Posterior cingulate gyrus (tissue), 11 donors: ENCODE results near the gene SCN2A.

Experiments
- DNase-seq, 10 donors: peaks; one replicate each; pipeline versions ENCODE4 v3.0.0 to v3.0.0-alpha.2; 2020 to 2021; ENCODE audit warnings: mixed read lengths in 3 of 10
- intact Hi-C: fragments of 100-400 bp; cut with DNase I; formaldehyde crosslinking; loops from one replicate; pipeline ENCODE4 v1.15.1; 2023

Gene SCN2A

DNA sequence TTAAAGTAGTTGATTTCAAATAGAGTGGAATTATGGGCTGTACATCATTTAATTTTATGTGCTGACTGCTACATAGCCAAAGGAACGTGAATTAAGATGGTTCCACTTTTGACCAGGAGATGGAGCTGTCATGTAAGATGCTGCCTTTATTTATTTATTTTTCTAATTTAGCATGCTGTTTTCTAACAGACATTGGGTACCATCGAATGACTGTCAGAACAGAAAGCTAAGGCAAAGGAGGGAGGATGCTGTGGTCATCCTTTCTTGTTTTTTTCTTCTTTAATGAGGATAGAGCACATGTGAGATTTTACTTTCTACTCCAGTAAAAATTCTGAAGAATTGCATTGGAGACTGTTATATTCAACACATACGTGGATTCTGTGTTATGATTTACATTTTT is at the start of gene SCN2A:
SCN2A (plus strand) TSS at position 185 of the 400 bp plus-strand sequence. CDS start 56,410 bp downstream, outside the sequence.
- DNase-seq = no peak
- intact Hi-C loops = no loop called here

DNA sequence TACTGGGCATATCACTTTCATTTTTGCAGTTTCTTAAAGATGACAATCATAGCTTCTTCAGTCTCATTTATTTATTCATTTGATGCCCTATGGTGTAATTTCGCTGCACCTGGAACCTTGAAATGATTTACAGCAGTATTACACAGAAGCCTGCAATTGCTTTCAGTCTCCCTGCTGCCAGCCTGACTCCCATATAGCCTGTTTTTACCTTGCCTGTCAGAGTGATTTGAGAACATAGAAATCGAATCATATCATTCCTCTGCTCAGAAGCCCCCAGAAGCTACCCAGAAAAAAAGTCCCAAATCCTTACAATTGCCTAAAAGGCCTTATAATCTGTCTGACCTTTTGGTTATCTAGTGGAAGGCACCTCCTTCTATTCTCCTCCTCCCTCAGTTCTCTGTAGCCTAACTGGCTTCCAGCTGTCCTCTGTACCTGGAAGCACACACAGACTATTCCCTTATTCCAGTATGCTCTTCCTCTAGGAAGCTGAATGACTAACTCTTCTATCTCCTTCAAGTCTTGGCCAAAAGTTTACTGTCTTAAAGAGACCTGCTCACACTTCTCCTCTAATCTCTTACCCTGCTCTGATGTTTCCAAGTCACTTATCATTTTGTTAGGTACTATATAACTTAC is 48.0 kb upstream of the SCN2A start:
- no peak for DNase-seq
- intact Hi-C loops = no loop called here

- DNase-seq = no peak
- intact Hi-C loops = no loop called here
Observed at GRCh38 chr2:165192729-165193128, 46.5 kb upstream of the SCN2A start.

GRCh38 chr2:165193178-165193777 is 45.9 kb upstream of the SCN2A start:
- intact Hi-C loops = no loop called here
- DNase-seq = no peak

DNA sequence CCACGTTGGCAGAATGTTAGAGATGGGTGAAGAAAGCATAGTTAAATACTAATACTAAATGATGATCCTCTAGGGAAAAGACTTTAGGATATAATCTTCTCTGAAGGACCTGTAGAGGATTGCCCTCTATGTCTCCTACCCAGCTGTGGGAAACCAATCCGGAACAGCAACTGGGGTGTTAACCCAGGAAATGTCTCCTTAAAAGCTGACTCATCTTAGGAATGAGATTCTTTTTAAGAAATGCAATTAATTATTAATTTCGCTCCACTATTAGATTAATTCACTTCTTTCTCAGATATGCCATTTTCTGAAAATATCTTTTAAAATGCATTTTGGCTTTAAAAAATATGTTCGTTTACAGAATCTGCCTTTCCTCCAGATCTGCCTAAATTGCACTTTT is 42.8 kb upstream of the SCN2A start:
- DNase-seq = no peak
- intact Hi-C loops = no loop called here

DNA sequence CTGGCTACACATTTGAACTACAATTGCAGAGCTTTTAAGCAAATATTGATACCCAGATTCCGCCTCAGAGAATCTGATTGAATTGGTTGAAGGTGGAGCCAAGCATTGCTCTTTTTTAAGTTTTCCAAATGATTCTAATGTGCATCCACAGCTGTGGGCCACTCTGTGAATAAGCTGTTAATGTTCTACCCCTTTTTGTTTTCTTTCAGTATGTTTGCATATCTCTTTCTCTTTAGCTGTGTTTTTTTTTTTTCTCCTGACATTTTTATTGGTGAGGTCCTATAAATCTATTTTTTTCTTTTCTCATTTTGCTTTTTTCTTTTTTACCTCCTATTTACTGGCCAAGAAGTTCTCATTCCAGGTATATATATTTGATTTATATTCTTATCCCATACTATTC is 41.9 kb upstream of the SCN2A start:
- intact Hi-C loops = no loop called here

DNA sequence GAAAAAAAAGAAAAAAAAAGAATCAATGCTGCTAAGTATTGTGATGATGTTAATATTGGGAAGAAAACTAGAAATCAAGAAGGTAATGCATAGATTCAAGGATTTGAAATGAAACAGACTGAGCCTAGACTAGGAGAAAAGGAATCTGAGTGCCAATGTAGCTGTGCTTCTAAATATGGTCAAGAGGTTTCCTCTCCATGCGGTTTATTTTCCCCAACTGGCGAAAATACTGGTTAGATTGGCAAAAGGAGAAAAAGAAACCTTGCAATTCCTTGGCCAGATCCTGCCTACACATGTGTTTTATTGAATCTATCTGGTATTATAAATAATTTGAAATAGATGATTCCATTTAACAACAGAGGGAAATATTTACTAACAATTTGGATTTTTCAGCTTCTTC is 41.0 kb upstream of the SCN2A start:
- intact Hi-C loops = no loop called here
- no peak for DNase-seq

More for the DNA sequence above, 41.9 kb upstream of the SCN2A start:
- no peak for DNase-seq

- no peak for DNase-seq
- intact Hi-C loops = loop anchor here (2.0 kb wide), 1 partner anchor 209 kb away; no protein-coding TSS in a partner anchor
Observed at GRCh38 chr2:165202239-165202638, 37.0 kb upstream of the SCN2A start.

GRCh38 chr2:165203689-165204559 is 35.3 kb upstream of the SCN2A start, which contains the start of gene SCN3A:
Gene SCN3A, minus strand, starts transcription at chr2:165204050. Its CDS starts 27,656 bp downstream, at chr2:165176394.
- DNase-seq = peak in 5 of 10 donors; percentile 9 to 33 (median 19)

GRCh38 chr2:165205865-165206264 is 33.3 kb upstream of the SCN2A start:
- intact Hi-C loops = no loop called here
- DNase-seq = no peak

More at GRCh38 chr2:165203689-165204559, 35.3 kb upstream of the SCN2A start, which contains the start of gene SCN3A:
- intact Hi-C loops = loop anchor here (1.0 to 2.0 kb wide), 2 partner anchors 188 to 211 kb away; no protein-coding TSS in a partner anchor

- no peak for DNase-seq
- intact Hi-C loops = no loop called here
Observed at GRCh38 chr2:165208094-165208493, 31.1 kb upstream of the SCN2A start.

GRCh38 chr2:165214093-165214492 is 25.1 kb upstream of the SCN2A start:
- no peak for DNase-seq
- intact Hi-C loops = no loop called here

DNA sequence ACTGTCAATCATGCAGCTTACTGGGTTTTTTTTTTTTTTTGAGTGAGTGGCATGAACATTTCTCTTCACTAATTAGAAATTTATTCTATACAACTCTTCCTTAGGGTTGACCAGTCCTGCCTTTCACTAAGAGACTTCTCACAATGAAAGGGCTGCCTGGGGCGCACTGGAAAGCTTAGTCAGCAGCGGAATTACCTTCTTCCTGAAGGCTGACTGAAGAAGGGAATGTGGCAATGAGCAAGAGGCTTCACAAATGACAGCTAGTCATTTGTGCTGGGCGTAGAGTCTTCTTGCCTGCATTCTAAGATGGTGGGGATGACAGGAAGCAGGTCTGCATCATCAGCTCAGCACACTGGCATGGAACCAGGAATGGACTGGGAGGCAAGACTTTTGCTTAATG is 19.7 kb upstream of the SCN2A start:
- DNase-seq = no peak
- intact Hi-C loops = no loop called here

- intact Hi-C loops = no loop called here
- DNase-seq = no peak
Observed at GRCh38 chr2:165224941-165225340, 14.3 kb upstream of the SCN2A start.

- intact Hi-C loops = no loop called here
- no peak for DNase-seq
Observed at GRCh38 chr2:165227571-165227970, 11.6 kb upstream of the SCN2A start.

GRCh38 chr2:165237056-165237455 is 2.2 kb upstream of the SCN2A start:
- intact Hi-C loops = no loop called here

DNA sequence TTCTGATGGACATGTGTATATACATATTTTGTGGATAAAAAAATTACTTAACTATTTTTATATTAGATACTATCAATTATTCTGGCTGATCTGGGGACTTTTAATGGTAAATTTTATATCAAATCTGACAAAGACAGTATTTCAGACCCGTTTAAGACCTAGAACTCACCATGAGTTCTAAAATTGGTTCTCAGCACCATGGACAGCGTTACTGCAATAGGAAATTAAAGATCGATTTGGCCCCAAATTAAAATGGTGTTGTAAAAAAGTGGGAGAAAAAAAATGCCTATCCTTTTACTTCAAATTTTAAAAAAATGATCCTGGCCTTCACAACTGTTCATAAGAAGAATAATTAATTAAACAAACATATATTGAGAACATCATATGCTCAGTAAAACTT is 919 bp upstream of the SCN2A start:
- no peak for DNase-seq
- intact Hi-C loops = no loop called here

More at GRCh38 chr2:165237056-165237455, 2.2 kb upstream of the SCN2A start:
- no peak for DNase-seq

- intact Hi-C loops = loop anchor here (5.0 kb wide), 1 partner anchor 52 kb away; no protein-coding TSS in a partner anchor
- peak in 2 of 10 donors; percentile 6 to 12 for DNase-seq
Observed at GRCh38 chr2:165239856-165240515, 772 bp downstream of the SCN2A start.

GRCh38 chr2:165240916-165241315 is 1.7 kb downstream of the SCN2A start:
- DNase-seq = no peak
- intact Hi-C loops = loop anchor here (5.0 kb wide), 1 partner anchor 51 kb away; no protein-coding TSS in a partner anchor

DNA sequence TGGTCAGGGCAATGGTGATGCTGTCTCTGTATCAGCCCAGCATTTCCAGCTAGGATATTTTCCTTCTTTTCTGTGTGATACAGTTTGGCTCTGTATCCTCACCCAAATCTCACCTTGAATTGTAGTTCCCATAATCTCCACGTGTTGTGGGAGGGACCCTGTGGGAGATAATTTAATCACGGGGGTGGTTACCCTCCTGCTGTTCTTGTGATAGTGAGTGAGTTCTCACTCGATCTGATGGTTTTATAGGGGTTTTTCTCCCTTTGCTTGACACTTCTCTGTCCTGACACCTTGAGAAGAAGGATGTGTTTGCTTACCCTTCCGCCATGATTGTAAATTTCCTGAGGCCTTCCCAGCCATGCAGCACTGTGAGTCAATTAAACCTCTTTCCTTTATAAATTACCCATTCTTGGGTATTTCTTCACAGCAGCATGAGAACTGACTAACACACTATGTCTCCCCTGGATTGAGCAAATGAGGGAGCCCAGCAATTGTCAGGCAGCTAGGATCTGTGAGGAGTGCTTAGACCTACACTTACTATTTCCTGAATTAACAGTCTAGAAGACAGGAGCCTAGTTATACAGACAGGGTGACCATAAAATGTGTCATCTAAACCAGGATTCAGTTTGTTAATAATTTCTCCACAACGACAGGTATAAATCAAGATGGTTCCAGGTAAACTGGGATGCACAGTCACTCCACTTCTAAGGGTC is 6.0 kb downstream of the SCN2A start:
- DNase-seq = no peak
- intact Hi-C loops = no loop called here
